Endothelial cell of umbilical vein (primary cell): ENCODE results near the gene NKX6-2.

Experiments
- EZH2 ChIP-seq: IDR thresholded peaks from 2 replicates; pipeline ENCODE4 v1.6.1; 2012; ENCODE audit warnings: borderline replicate concordance, low read depth, mild to moderate bottlenecking, moderate library complexity, low read length, inconsistent platforms; ENCODE audit not compliant: severe bottlenecking
- FOS ChIP-seq: IDR thresholded peaks from 2 replicates; pipeline ENCODE4 v1.6.1; 2011; ENCODE audit warnings: mild to moderate bottlenecking, low read length, moderate library complexity, borderline replicate concordance; ENCODE audit not compliant: insufficient read depth
- JUN ChIP-seq: IDR thresholded peaks from 2 replicates; pipeline ENCODE4 v1.6.1; 2011; ENCODE audit warnings: borderline replicate concordance, low read depth; ENCODE audit not compliant: insufficient read length, insufficient read depth
- MYC ChIP-seq: IDR thresholded peaks from one replicate; pipeline ENCODE4 v1.6.1; 2011; ENCODE audit warnings: mild to moderate bottlenecking, low read depth, low read length
- POLR2A ChIP-seq: IDR thresholded peaks from 2 replicates; pipeline ENCODE4 v1.6.1; 2012; ENCODE audit warnings: low read depth, mild to moderate bottlenecking, control low read depth, low read length
- POLR2AphosphoS5 ChIP-seq: IDR thresholded peaks from 2 replicates; pipeline ENCODE4 v1.6.1; 2012; ENCODE audit warnings: low read depth, mild to moderate bottlenecking, control low read depth, low read length, moderate library complexity; ENCODE audit not compliant: insufficient read depth
- TF ChIP-seq, protein P1 (sequence below), 2 donors: IDR thresholded peaks; 1 replicate in 1 of 2; 2 replicates in 1 of 2; pipeline ENCODE4 v1.5.1; 2011; ENCODE audit warnings: low read length in 2 of 2, mild to moderate bottlenecking in 2 of 2, moderate library complexity in 2 of 2, control low read depth in 1 of 2, inconsistent platforms in 1 of 2, low read depth in 1 of 2; ENCODE audit not compliant: insufficient read depth in 1 of 2; ENCODE audit errors: extremely low read depth in 1 of 2
- TF ChIP-seq, protein P2 (sequence below): IDR thresholded peaks from 2 replicates; pipeline ENCODE4 v1.6.1; 2011; ENCODE audit not compliant: insufficient read depth, insufficient read length

DNA sequence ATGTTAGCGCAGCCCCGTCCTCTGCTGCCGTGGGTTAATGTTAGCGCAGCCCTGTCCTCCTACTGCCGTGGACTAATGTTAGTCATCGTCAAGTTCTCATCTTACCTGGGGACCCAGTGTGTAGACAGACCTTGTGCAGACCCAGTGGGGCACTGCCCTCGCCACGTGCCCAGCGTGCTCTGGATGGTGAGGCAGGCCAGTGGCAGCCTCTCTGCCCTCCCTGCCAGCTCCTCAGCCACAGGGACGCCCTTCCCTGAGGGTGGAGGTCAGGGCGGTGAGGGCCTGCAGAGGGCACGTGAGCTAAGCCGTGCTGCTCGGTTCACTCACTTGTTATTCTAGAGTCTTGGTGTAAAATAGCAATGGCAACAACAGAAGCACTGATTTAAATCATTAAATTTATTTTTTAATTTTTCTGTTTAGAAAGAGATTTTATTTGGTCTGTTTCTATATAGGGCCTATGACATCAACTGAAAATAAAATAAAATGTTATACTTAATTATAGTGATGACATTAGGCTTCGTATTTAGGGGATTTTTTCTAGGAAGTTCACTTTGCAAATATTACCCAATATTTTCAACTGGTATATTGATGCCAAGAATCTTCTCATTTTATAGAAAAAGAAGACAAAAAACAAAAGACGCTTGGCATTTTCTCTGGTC lies 48.4 kb downstream of the NKX6-2 start:
- TF ChIP-seq, protein P1, sequence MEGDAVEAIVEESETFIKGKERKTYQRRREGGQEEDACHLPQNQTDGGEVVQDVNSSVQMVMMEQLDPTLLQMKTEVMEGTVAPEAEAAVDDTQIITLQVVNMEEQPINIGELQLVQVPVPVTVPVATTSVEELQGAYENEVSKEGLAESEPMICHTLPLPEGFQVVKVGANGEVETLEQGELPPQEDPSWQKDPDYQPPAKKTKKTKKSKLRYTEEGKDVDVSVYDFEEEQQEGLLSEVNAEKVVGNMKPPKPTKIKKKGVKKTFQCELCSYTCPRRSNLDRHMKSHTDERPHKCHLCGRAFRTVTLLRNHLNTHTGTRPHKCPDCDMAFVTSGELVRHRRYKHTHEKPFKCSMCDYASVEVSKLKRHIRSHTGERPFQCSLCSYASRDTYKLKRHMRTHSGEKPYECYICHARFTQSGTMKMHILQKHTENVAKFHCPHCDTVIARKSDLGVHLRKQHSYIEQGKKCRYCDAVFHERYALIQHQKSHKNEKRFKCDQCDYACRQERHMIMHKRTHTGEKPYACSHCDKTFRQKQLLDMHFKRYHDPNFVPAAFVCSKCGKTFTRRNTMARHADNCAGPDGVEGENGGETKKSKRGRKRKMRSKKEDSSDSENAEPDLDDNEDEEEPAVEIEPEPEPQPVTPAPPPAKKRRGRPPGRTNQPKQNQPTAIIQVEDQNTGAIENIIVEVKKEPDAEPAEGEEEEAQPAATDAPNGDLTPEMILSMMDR (IDR thresholded peaks at IDR 0.05; ENCODE audit: extremely low read depth in 1 of 2, insufficient read depth in 1 of 2, low read depth in 1 of 2, low read length in 2 of 2) = no peak
- TF ChIP-seq MYC = no peak
- no peak for TF ChIP-seq POLR2A
- TF ChIP-seq JUN = no peak
- TF ChIP-seq FOS = no peak
- TF ChIP-seq, protein P2, sequence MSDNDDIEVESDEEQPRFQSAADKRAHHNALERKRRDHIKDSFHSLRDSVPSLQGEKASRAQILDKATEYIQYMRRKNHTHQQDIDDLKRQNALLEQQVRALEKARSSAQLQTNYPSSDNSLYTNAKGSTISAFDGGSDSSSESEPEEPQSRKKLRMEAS = no peak
- TF ChIP-seq EZH2 = no peak
- no peak for TF ChIP-seq POLR2AphosphoS5
